ENCODE results near the gene KIF6. TPM values are rescaled to one million over a fixed set of nuclear protein-coding genes. Genes with fewer than 3 reads are reported as not detected.

KIF6 gene
- total RNA-seq, 1 experiment from 2014 or later: not detected

GRCh38 chr6:39563566-39564311 is 161.5 kb downstream of the KIF6 start:
- DNase-seq (ENCODE audit: low read depth, low spot score) (no peak), ATAC-seq (no peak)
- intact Hi-C loops (cut with micrococcal nuclease; ENCODE audit: unreplicated experiment) (no loop called here), in situ Hi-C loops (cut with HindIII; ENCODE audit: low pct_unique_long_range_greater_than_20kb, low sequenced_read_pairs) (no loop called here)
- no peaks in the 10 kb centered on the region for H3K36me3 ChIP-seq (ENCODE audit: control insufficient read depth, insufficient read depth, low read length)
- no peak overlapping the region for H3K4me3 ChIP-seq (ENCODE audit: low read depth in 2 of 2, low read length in 2 of 2)
- CTCF ChIA-PET: no interaction called here
- H3K27me3 ChIP-seq (ENCODE audit: control insufficient read depth, insufficient read depth, low read length): no peaks in the 10 kb centered on the region
- no TSS peak for BruUV-seq (replicated peaks)
- POLR2A ChIA-PET: no interaction called here
- TF ChIP-seq REST (IDR thresholded peaks at IDR 0.05; ENCODE audit: insufficient read depth in 1 of 2, low read depth in 2 of 2, low read length in 1 of 2) (no peak), TCF7L2 (IDR thresholded peaks at IDR 0.05; ENCODE audit: low read depth, low read length) (no peak), POLR2AphosphoS5 (IDR thresholded peaks at IDR 0.05; ENCODE audit: low read depth, low read length) (no peak), SIN3A (IDR thresholded peaks at IDR 0.05; ENCODE audit: borderline replicate concordance, insufficient read depth, low read depth, low read length) (no peak), CTCF (IDR thresholded peaks at IDR 0.05) (no peak)
- no peak overlapping the region for H3K27ac ChIP-seq (ENCODE audit: low read length)
- no peaks in the 10 kb centered on the region for H3K4me1 ChIP-seq (ENCODE audit: control insufficient read depth, insufficient read depth, low read length)
- no peaks in the 10 kb centered on the region for H3K9me3 ChIP-seq (ENCODE audit: control insufficient read depth, insufficient read depth, low read depth, low read length)

GRCh38 chr6:39561536-39562266 is 163.5 kb downstream of the KIF6 start:
- BruUV-seq (replicated peaks): no TSS peak
- TF ChIP-seq REST (IDR thresholded peaks at IDR 0.05; ENCODE audit: insufficient read depth in 1 of 2, low read depth in 2 of 2, low read length in 1 of 2) (no peak), CTCF (IDR thresholded peaks at IDR 0.05) (no peak), TCF7L2 (IDR thresholded peaks at IDR 0.05; ENCODE audit: low read depth, low read length) (no peak), SIN3A (IDR thresholded peaks at IDR 0.05; ENCODE audit: borderline replicate concordance, insufficient read depth, low read depth, low read length) (no peak), POLR2AphosphoS5 (IDR thresholded peaks at IDR 0.05; ENCODE audit: low read depth, low read length) (no peak)
- in situ Hi-C loops (cut with HindIII; ENCODE audit: low pct_unique_long_range_greater_than_20kb, low sequenced_read_pairs) (no loop called here), intact Hi-C loops (cut with micrococcal nuclease; ENCODE audit: unreplicated experiment) (no loop called here)
- ATAC-seq: no peak
- ChIA-PET CTCF (no interaction called here), POLR2A (no interaction called here)
- H3K4me1 ChIP-seq (ENCODE audit: control insufficient read depth, insufficient read depth, low read length): no peaks in the 10 kb centered on the region
- H3K4me3 ChIP-seq (ENCODE audit: low read depth in 2 of 2, low read length in 2 of 2): no peak overlapping the region
- no peak overlapping the region for H3K27ac ChIP-seq (ENCODE audit: low read length)
- no peaks in the 10 kb centered on the region for H3K36me3 ChIP-seq (ENCODE audit: control insufficient read depth, insufficient read depth, low read length)
- no peak for DNase-seq (ENCODE audit: low read depth, low spot score)
- no peaks in the 10 kb centered on the region for H3K9me3 ChIP-seq (ENCODE audit: control insufficient read depth, insufficient read depth, low read depth, low read length)
- no peaks in the 10 kb centered on the region for H3K27me3 ChIP-seq (ENCODE audit: control insufficient read depth, insufficient read depth, low read length)

Measured in Panc1 (cell line).